ENCODE data around the gene MBOAT7.
"Not testable (repeated sequence)": the region's sequence is repeated elsewhere in the genome, so short reads cannot be mapped to it uniquely, and the experiment has no call there.

MBOAT7 gene
- total RNA-seq: 17.5 to 117 (median 47.5) reads per million in 9 experiments

- DNase-seq: no peak
- H3K36me3 Mint-ChIP-seq (ENCODE audit: insufficient read depth): peaks cover 40% of the 10 kb centered on the region
- peak within 1 kb of the TSS; percentile 99 for H3K27ac Mint-ChIP-seq
- no peaks in the 10 kb centered on the region for H3K27me3 Mint-ChIP-seq
- peak within 1 kb of the TSS; percentile 97 for H3K4me3 Mint-ChIP-seq
- peak; percentile 4 for ATAC-seq (replicated peaks)
- peaks cover 29 to 30% of the 10 kb centered on the region in 2 donors for H3K4me1 Mint-ChIP-seq (ENCODE audit: low read depth in 2 of 2)
- H3K9me3 Mint-ChIP-seq: no peaks in the 10 kb centered on the region
Measured at GRCh38 chr19:54189145-54189734, at the start of gene MBOAT7. MBOAT7 (minus strand) TSS chr19:54189580; CDS start chr19:54188508, 1,072 bp downstream.

GRCh38 chr19:54233941-54234340 is 44.6 kb upstream of the MBOAT7 start:
- peaks cover 30 to 40% of the 10 kb centered on the region in 2 donors for H3K27me3 Mint-ChIP-seq

GRCh38 chr19:54231077-54231931 is 41.9 kb upstream of the MBOAT7 start:
- no peak overlapping the region for H3K27ac Mint-ChIP-seq

More at GRCh38 chr19:54233941-54234340, 44.6 kb upstream of the MBOAT7 start:
- Mint-ChIP-seq H3K36me3 (ENCODE audit: insufficient read depth) (no peaks in the 10 kb centered on the region), H3K4me1 (ENCODE audit: low read depth in 2 of 2) (peaks cover 3 to 4% of the 10 kb centered on the region in 2 donors), H3K4me3 (no peak overlapping the region), H3K27ac (no peak overlapping the region), H3K9me3 (no peaks in the 10 kb centered on the region)
- DNase-seq: no peak
- no peak for ATAC-seq (replicated peaks)

GRCh38 chr19:54230031-54230430 is 40.7 kb upstream of the MBOAT7 start:
- no peak overlapping the region for H3K4me3 Mint-ChIP-seq
- H3K27ac Mint-ChIP-seq: no peak overlapping the region
- ATAC-seq (replicated peaks) (no peak), DNase-seq (no peak)
- H3K36me3 Mint-ChIP-seq (ENCODE audit: insufficient read depth): no peaks in the 10 kb centered on the region
- H3K9me3 Mint-ChIP-seq: no peaks in the 10 kb centered on the region
- peaks cover 3 to 4% of the 10 kb centered on the region in 2 donors for H3K4me1 Mint-ChIP-seq (ENCODE audit: low read depth in 2 of 2)
- H3K27me3 Mint-ChIP-seq: peaks cover 25 to 39% of the 10 kb centered on the region in 2 donors

More at GRCh38 chr19:54231077-54231931, 41.9 kb upstream of the MBOAT7 start:
- no peak overlapping the region for H3K4me3 Mint-ChIP-seq
- H3K36me3 Mint-ChIP-seq (ENCODE audit: insufficient read depth): no peaks in the 10 kb centered on the region
- no peaks in the 10 kb centered on the region for H3K9me3 Mint-ChIP-seq
- ATAC-seq (replicated peaks): peak; percentile 99
- peaks cover 3 to 4% of the 10 kb centered on the region in 2 donors for H3K4me1 Mint-ChIP-seq (ENCODE audit: low read depth in 2 of 2)
- DNase-seq: peak; percentile 88 to 90 (median 90)
- H3K27me3 Mint-ChIP-seq: peaks cover 25 to 39% of the 10 kb centered on the region in 2 donors

GRCh38 chr19:54229146-54229545 is 39.8 kb upstream of the MBOAT7 start:
- peaks cover 25 to 39% of the 10 kb centered on the region in 2 donors for H3K27me3 Mint-ChIP-seq

GRCh38 chr19:54224619-54225018 is 35.2 kb upstream of the MBOAT7 start:
- not testable (repeated sequence) for H3K36me3 Mint-ChIP-seq (ENCODE audit: insufficient read depth); H3K4me3 Mint-ChIP-seq; H3K9me3 Mint-ChIP-seq; ATAC-seq (replicated peaks); H3K27ac Mint-ChIP-seq; DNase-seq
- Mint-ChIP-seq H3K4me1 (ENCODE audit: low read depth in 2 of 2) (peaks cover 0 to 12% of the 10 kb centered on the region in 2 donors), H3K27me3 (peaks cover 18 to 26% of the 10 kb centered on the region in 2 donors)

More at GRCh38 chr19:54229146-54229545, 39.8 kb upstream of the MBOAT7 start:
- no peaks in the 10 kb centered on the region for H3K36me3 Mint-ChIP-seq (ENCODE audit: insufficient read depth)
- no peak overlapping the region for H3K4me3 Mint-ChIP-seq
- peaks cover 3 to 4% of the 10 kb centered on the region in 2 donors for H3K4me1 Mint-ChIP-seq (ENCODE audit: low read depth in 2 of 2)
- DNase-seq (no peak), ATAC-seq (replicated peaks) (no peak)
- H3K9me3 Mint-ChIP-seq: no peaks in the 10 kb centered on the region
- H3K27ac Mint-ChIP-seq: no peak overlapping the region

- H3K9me3 Mint-ChIP-seq; H3K4me3 Mint-ChIP-seq; ATAC-seq (replicated peaks); H3K36me3 Mint-ChIP-seq (ENCODE audit: insufficient read depth); DNase-seq: not testable (repeated sequence)
- H3K27ac Mint-ChIP-seq: peak overlapping the region in 1 of 2 donors; percentile 81
- peaks cover 12 to 19% of the 10 kb centered on the region in 2 donors for H3K27me3 Mint-ChIP-seq
- peaks cover 0 to 12% of the 10 kb centered on the region in 2 donors for H3K4me1 Mint-ChIP-seq (ENCODE audit: low read depth in 2 of 2)
Measured at GRCh38 chr19:54223937-54224281, 34.5 kb upstream of the MBOAT7 start.

- not testable (repeated sequence) for H3K9me3 Mint-ChIP-seq; ATAC-seq (replicated peaks); H3K36me3 Mint-ChIP-seq (ENCODE audit: insufficient read depth); DNase-seq
- Mint-ChIP-seq H3K4me3 (peak overlapping the region in 1 of 2 donors; percentile 70), H3K27ac (peak overlapping the region in 1 of 2 donors; percentile 81), H3K4me1 (ENCODE audit: low read depth in 2 of 2) (peaks cover 0 to 12% of the 10 kb centered on the region in 2 donors), H3K27me3 (peaks cover 11 to 17% of the 10 kb centered on the region in 2 donors)
Measured at GRCh38 chr19:54223277-54223936, 34.0 kb upstream of the MBOAT7 start.

GRCh38 chr19:54222474-54223276 is 33.3 kb upstream of the MBOAT7 start, which contains the start of gene LILRB3:
LILRB3 (minus strand) TSS chr19:54223007; CDS start chr19:54222976, 31 bp downstream.
- Mint-ChIP-seq H3K4me3 (peak within 1 kb of the TSS in 1 of 2 donors; percentile 70), H3K4me1 (ENCODE audit: low read depth in 2 of 2) (peaks cover 0 to 12% of the 10 kb centered on the region in 2 donors), H3K27ac (peak within 1 kb of the TSS in 1 of 2 donors; percentile 81), H3K27me3 (peaks cover 11 to 17% of the 10 kb centered on the region in 2 donors)
- H3K36me3 Mint-ChIP-seq (ENCODE audit: insufficient read depth); H3K9me3 Mint-ChIP-seq; DNase-seq: not testable (repeated sequence)
- peak; percentile 74 for ATAC-seq (replicated peaks)

- H3K27me3 Mint-ChIP-seq: peaks cover 11 to 17% of the 10 kb centered on the region in 2 donors
- peak overlapping the region in 1 of 2 donors; percentile 81 for H3K27ac Mint-ChIP-seq
- H3K9me3 Mint-ChIP-seq; H3K4me3 Mint-ChIP-seq; DNase-seq; H3K36me3 Mint-ChIP-seq (ENCODE audit: insufficient read depth); ATAC-seq (replicated peaks): not testable (repeated sequence)
- H3K4me1 Mint-ChIP-seq (ENCODE audit: low read depth in 2 of 2): peaks cover 0 to 12% of the 10 kb centered on the region in 2 donors
Measured at GRCh38 chr19:54221947-54222346, 32.6 kb upstream of the MBOAT7 start.

- not testable (repeated sequence) for ATAC-seq (replicated peaks); H3K27ac Mint-ChIP-seq; H3K4me3 Mint-ChIP-seq; DNase-seq; H3K9me3 Mint-ChIP-seq
- Mint-ChIP-seq H3K4me1 (ENCODE audit: low read depth in 2 of 2) (peaks cover 0 to 12% of the 10 kb centered on the region in 2 donors), H3K27me3 (peaks cover 11 to 17% of the 10 kb centered on the region in 2 donors), H3K36me3 (ENCODE audit: insufficient read depth) (peaks cover 14% of the 10 kb centered on the region)
Measured at GRCh38 chr19:54219702-54220101, 30.3 kb upstream of the MBOAT7 start.

GRCh38 chr19:54218960-54219661 is 29.7 kb upstream of the MBOAT7 start:
- H3K36me3 Mint-ChIP-seq (ENCODE audit: insufficient read depth): peaks cover 14% of the 10 kb centered on the region
- H3K27me3 Mint-ChIP-seq: peaks cover 11 to 17% of the 10 kb centered on the region in 2 donors

More at GRCh38 chr19:54218960-54219661, 29.7 kb upstream of the MBOAT7 start:
- DNase-seq: no peak
- H3K27ac Mint-ChIP-seq: no peak overlapping the region
- peaks cover 0 to 12% of the 10 kb centered on the region in 2 donors for H3K4me1 Mint-ChIP-seq (ENCODE audit: low read depth in 2 of 2)
- no peaks in the 10 kb centered on the region for H3K9me3 Mint-ChIP-seq
- peak overlapping the region in 1 of 2 donors; percentile 19 for H3K4me3 Mint-ChIP-seq
- no peak for ATAC-seq (replicated peaks)
